Smooth muscle cell (in vitro differentiated cells): ENCODE data around the gene STX10. TPM values are rescaled to one million over a fixed set of nuclear protein-coding genes. Genes with fewer than 3 reads are reported as not detected.

Experiments used
- DNase-seq: peaks from one replicate; lab custom pipeline; 2025; ENCODE audit not compliant: unreplicated experiment; lab: John Stamatoyannopoulos, UW
- H2AFZ ChIP-seq: fragments of 200-600 bp; sonication (generic); 2 replicates; pipeline ENCODE4 v1.6.0; 2016; ENCODE audit warnings: antibody characterized with exemption, low read depth, mild to moderate bottlenecking
- H3F3A ChIP-seq: fragments of 200-600 bp; sonication (generic); 2 replicates; pipeline ENCODE4 v1.6.0; 2017; ENCODE audit warnings: antibody characterized with exemption, low read depth
- H3K27ac ChIP-seq: fragments of 200-600 bp; sonication (generic); 2 replicates; pipeline ENCODE4 v1.5.1; 2016; ENCODE audit warnings: low read depth, mild to moderate bottlenecking
- H3K27me3 ChIP-seq: fragments of 200-600 bp; sonication (generic); 2 replicates; pipeline ENCODE4 v1.6.1; 2016; ENCODE audit warnings: low read depth, mild to moderate bottlenecking
- H3K36me3 ChIP-seq: fragments of 200-600 bp; sonication (generic); 2 replicates; pipeline ENCODE4 v1.5.1; 2016; ENCODE audit warnings: low read depth
- H3K4me1 ChIP-seq: fragments of 200-600 bp; sonication (generic); 2 replicates; pipeline ENCODE4 v1.5.1; 2016; ENCODE audit warnings: low read depth
- H3K4me2 ChIP-seq: fragments of 200-600 bp; sonication (generic); 2 replicates; pipeline ENCODE4 v1.6.0; 2016; ENCODE audit warnings: mild to moderate bottlenecking
- H3K4me3 ChIP-seq: fragments of 200-600 bp; sonication (generic); 2 replicates; pipeline ENCODE4 v1.5.1; 2016; ENCODE audit warnings: mild to moderate bottlenecking
- H3K79me2 ChIP-seq: fragments of 200-600 bp; sonication (generic); 2 replicates; pipeline ENCODE4 v1.6.0; 2016; ENCODE audit warnings: low read depth, mild to moderate bottlenecking
- H3K9ac ChIP-seq: fragments of 200-600 bp; sonication (generic); 2 replicates; pipeline ENCODE4 v1.6.0; 2016; ENCODE audit warnings: low read depth
- H3K9me3 ChIP-seq: fragments of 200-600 bp; sonication (generic); replicated peaks from 2 replicates; pipeline ENCODE4 v1.5.1; 2016; ENCODE audit warnings: low read depth
- H4K20me1 ChIP-seq: fragments of 200-600 bp; sonication (generic); 2 replicates; pipeline ENCODE4 v1.6.0; 2016; ENCODE audit warnings: low read depth
- WGBS: methylation state at CpG from one replicate; pipeline ENCODE4 v1.1.7; 2016; ENCODE audit warnings: low lambda C conversion rate; 5-methylcytosine and 5-hydroxymethylcytosine counted together
- polyA plus RNA-seq: library from polyadenylated mRNA; unstranded; fragments of >200 nt; fragmentation: Nextera tagmentation; extraction: Ambion mirVana; gene quantifications from 2 replicates; pipeline ENCODE4 v1.2.1, GENCODE V29; 2016
- total RNA-seq: library from RNA; depleted of rRNA; stranded (reverse); fragments of >200 nt; gene quantifications from 2 replicates; pipeline ENCODE4 v1.2.3, GENCODE V29; 2014
- TF ChIP-seq, protein P1 (sequence below): fragments of 200-600 bp; sonication (generic); IDR thresholded peaks from 2 replicates; pipeline ENCODE4 v1.5.1; 2017; ENCODE audit warnings: borderline replicate concordance, mild to moderate bottlenecking, antibody characterized with exemption; ENCODE audit not compliant: insufficient read depth, poor library complexity, severe bottlenecking

STX10 gene
- total and polyA plus RNA-seq, 2 experiments from 2014 or later, result 59.6 to 69.1 TPM

- no peak overlapping the region for H3K9ac ChIP-seq
- no peak overlapping the region for H2AFZ ChIP-seq
- peaks cover 14% of the 10 kb centered on the region for H3F3A ChIP-seq
- H3K4me3 ChIP-seq, result no peak overlapping the region
- TF ChIP-seq, protein P1, sequence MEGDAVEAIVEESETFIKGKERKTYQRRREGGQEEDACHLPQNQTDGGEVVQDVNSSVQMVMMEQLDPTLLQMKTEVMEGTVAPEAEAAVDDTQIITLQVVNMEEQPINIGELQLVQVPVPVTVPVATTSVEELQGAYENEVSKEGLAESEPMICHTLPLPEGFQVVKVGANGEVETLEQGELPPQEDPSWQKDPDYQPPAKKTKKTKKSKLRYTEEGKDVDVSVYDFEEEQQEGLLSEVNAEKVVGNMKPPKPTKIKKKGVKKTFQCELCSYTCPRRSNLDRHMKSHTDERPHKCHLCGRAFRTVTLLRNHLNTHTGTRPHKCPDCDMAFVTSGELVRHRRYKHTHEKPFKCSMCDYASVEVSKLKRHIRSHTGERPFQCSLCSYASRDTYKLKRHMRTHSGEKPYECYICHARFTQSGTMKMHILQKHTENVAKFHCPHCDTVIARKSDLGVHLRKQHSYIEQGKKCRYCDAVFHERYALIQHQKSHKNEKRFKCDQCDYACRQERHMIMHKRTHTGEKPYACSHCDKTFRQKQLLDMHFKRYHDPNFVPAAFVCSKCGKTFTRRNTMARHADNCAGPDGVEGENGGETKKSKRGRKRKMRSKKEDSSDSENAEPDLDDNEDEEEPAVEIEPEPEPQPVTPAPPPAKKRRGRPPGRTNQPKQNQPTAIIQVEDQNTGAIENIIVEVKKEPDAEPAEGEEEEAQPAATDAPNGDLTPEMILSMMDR, result no peak
- no peaks in the 10 kb centered on the region for H3K9me3 ChIP-seq
- H3K27ac ChIP-seq, result no peak overlapping the region
- H3K27me3 ChIP-seq, result peaks cover 48% of the 10 kb centered on the region
- H3K36me3 ChIP-seq, result no peaks in the 10 kb centered on the region
- WGBS, result 8% methylated on average over 18 of the region's 69 CpGs
- peak overlapping the region; percentile 65 for H3K4me2 ChIP-seq
- no peak for DNase-seq
- no peaks in the 10 kb centered on the region for H3K79me2 ChIP-seq
- H3K4me1 ChIP-seq, result peaks cover 26% of the 10 kb centered on the region
- peaks cover 11% of the 10 kb centered on the region for H4K20me1 ChIP-seq
Observed at GRCh38 chr19:13097463-13098258, 52.5 kb downstream of the STX10 start.

DNA sequence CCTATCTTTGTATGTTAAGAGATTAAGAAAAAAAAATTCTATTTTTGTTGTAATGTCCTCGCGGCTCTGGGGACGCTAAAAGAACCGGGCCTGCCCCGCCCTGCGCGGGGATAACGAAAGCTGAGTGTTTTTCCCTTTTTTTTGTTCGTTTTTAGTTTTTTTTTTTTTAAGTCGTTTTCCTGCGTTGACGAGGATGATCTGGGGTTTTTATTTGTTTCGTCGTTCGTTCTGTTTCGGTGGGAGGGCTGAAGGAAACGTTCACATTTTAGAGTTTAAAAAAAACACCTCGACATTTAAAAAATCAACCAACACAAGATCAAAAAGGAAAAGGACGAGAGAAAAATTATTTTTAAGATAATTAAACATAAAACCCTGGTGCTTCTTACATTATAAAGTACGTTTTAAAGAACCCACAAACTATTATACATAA lies 53.1 kb downstream of the STX10 start:
- DNase-seq, result no peak
- TF ChIP-seq, protein P1, result no peak
- Histone ChIP-seq H3K36me3 (no peaks in the 10 kb centered on the region), H2AFZ (no peak overlapping the region), H3K4me3 (no peak overlapping the region), H3K27me3 (peaks cover 48% of the 10 kb centered on the region), H3K9me3 (no peaks in the 10 kb centered on the region), H3K4me2 (peak overlapping the region; percentile 65), H4K20me1 (peaks cover 11% of the 10 kb centered on the region), H3F3A (peaks cover 14% of the 10 kb centered on the region), H3K79me2 (no peaks in the 10 kb centered on the region), H3K27ac (no peak overlapping the region), H3K4me1 (peaks cover 23% of the 10 kb centered on the region), H3K9ac (no peak overlapping the region)
- WGBS, result 8% methylated on average over 20 of the region's 20 CpGs

DNA sequence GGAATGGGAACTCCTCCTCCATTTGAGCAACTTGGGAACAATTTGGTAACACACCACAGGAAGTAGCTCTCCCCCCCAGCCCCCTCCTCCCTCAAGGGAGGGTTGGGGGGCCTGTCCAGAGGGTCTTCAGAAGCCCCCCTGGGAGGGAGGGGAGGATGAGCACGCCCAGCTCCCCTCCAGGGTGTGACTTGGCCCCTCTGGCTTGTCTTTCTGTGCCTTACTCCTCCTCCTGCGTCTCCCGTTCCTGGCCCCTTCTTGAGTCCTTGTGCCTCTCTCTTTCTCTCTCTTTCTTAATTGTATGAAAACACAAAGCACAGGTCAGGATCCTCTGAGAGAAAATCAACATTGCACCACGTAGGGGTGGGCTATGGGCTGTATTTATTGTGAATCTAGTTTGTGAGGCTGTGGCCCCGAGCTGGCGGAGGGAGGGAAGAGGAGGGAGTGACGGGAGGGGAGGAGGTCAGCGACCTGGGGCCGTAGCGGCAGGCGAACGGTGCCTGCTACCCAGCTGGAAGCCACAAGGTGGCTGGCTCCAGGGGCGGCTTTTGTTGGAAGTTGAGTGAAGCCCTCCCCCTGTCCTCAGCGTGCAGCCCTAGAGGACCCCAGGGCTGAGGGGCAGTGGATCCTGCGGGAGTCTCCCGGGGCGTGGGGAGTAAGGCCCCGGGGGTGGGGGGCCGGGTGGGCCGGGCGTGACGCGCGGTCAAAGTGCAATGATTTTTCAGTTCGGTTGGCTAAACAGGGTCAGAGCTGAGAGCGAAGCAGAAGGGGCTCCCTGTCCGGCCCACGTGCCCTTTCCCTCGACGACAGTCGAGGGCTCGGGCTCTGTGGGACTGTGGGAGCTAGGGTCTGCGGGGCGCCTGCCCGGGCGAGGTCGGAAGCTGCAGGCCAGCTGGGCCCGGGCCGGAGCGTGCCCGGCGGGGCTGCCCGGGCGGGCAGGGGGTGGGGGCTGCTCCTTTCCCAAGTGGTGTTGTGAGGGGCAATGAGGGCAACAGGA lies 53.9 kb downstream of the STX10 start:
- Histone ChIP-seq H3F3A (peaks cover 14% of the 10 kb centered on the region), H4K20me1 (peaks cover 11% of the 10 kb centered on the region), H2AFZ (no peak overlapping the region), H3K4me1 (peaks cover 31% of the 10 kb centered on the region), H3K9ac (no peak overlapping the region), H3K27me3 (peaks cover 48% of the 10 kb centered on the region), H3K9me3 (no peaks in the 10 kb centered on the region), H3K4me3 (no peak overlapping the region), H3K27ac (no peak overlapping the region), H3K36me3 (no peaks in the 10 kb centered on the region), H3K4me2 (peak overlapping the region; percentile 65), H3K79me2 (no peaks in the 10 kb centered on the region)
- no peak for DNase-seq
- WGBS, result 7% methylated on average over 30 of the region's 44 CpGs
- TF ChIP-seq, protein P1, result peak; percentile 26
